ENCODE data around the gene ZDHHC3. TPM values are rescaled to one million over a fixed set of nuclear protein-coding genes. Genes with fewer than 3 reads are reported as not detected.
"Not testable (repeated sequence)": the region's sequence is repeated elsewhere in the genome, so short reads cannot be mapped to it uniquely, and the experiment has no call there.

The ZDHHC3 gene
- total RNA-seq, 5 donors from 2014 or later (not counting 1 experiment from before 2014, with no cell fraction given), result 38.8 to 53.9 (median 44.5) TPM

- no peak for ATAC-seq (replicated peaks in 1 of 4)
- Histone ChIP-seq H3K9me3 (no peaks in the 10 kb centered on the region), H3K4me3 (ENCODE audit: control insufficient read depth in 1 of 2, extremely low read depth in 1 of 2, low read length in 1 of 2) (no peak overlapping the region), H3K4me1 (ENCODE audit: control insufficient read depth in 1 of 2, extremely low read depth in 1 of 2, insufficient read depth in 2 of 2, low read length in 2 of 2) (peaks cover 42 to 46% of the 10 kb centered on the region in 2 experiments), H3K27me3 (replicated peaks in 1 of 2; ENCODE audit: control insufficient read depth in 2 of 2, extremely low read depth in 1 of 2, insufficient read depth in 2 of 2, low read length in 1 of 2) (no peaks in the 10 kb centered on the region), H3K27ac (ENCODE audit: low read length) (no peak overlapping the region), H3K36me3 (ENCODE audit: control insufficient read depth in 2 of 2, extremely low read depth in 1 of 2, insufficient read depth in 1 of 2, low read length in 1 of 2) (peaks cover 7 to 31% of the 10 kb centered on the region in 2 donors)
- Mint-ChIP-seq H3K4me1 (peaks cover 76 to 83% (median 77%) of the 10 kb centered on the region in 3 donors), H3K9me3 (no peaks in the 10 kb centered on the region), H3K4me3 (no peak overlapping the region), H3K27me3 (no peaks in the 10 kb centered on the region), H3K36me3 (peaks cover 35% of the 10 kb centered on the region), H3K27ac (no peak overlapping the region)
- 94% methylated on average over 5 of the region's 6 CpGs for WGBS (ENCODE audit: insufficient coverage)
- ChIA-PET POLR2A (interaction anchor here in 1 of 2 donors (0.5 to 0.7 kb wide), 3 partner anchors 31 to 1584 kb away, joined by 3 to 4 read pairs (median 4); no protein-coding TSS in a partner anchor), CTCF (interaction anchor here in 1 of 2 donors (0.6 kb wide), 1 partner anchor 16 kb away, joined by 3 read pairs; no protein-coding TSS in a partner anchor)
- no peak for DNase-seq
Measured at GRCh38 chr3:44987332-44987731, 11.4 kb upstream of the ZDHHC3 start.

DNA sequence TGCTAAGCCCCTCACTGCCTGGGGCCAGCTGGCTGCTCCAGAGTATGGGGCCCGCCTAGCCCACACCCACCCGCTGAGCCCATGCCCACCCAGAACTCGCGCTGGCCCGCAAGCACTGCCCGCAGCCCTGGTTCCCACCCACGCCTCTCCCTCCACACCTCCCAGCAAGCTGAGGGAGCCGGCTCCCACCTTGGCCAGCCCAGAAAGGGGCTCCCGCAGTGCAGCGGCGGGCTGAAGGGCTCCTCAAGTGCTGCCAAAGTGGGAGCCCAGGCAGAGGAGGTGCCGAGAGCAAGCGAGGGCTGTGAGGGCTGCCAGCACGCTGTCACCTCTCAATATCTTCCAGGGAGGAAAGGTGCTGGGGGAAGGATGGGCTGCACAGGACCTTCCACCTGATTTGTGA is 10.4 kb upstream of the ZDHHC3 start:
- POLR2A ChIA-PET, result interaction anchor here in 1 of 2 donors (0.6 kb wide), 1 partner anchor 735 kb away, joined by 6 read pairs; no protein-coding TSS in a partner anchor
- H3K27ac Mint-ChIP-seq; H3K27ac ChIP-seq (ENCODE audit: low read length); DNase-seq; H3K4me3 Mint-ChIP-seq; H3K4me3 ChIP-seq (ENCODE audit: control insufficient read depth in 1 of 2, extremely low read depth in 1 of 2, low read length in 1 of 2); ATAC-seq (replicated peaks in 1 of 4); H3K27me3 Mint-ChIP-seq; H3K27me3 ChIP-seq (replicated peaks in 1 of 2; ENCODE audit: control insufficient read depth in 2 of 2, extremely low read depth in 1 of 2, insufficient read depth in 2 of 2, low read length in 1 of 2); H3K9me3 Mint-ChIP-seq; H3K9me3 ChIP-seq: not testable (repeated sequence)
- 100% methylated on average over 1 of the region's 14 CpGs for WGBS (ENCODE audit: insufficient coverage)
- H3K4me1 ChIP-seq (ENCODE audit: control insufficient read depth in 1 of 2, extremely low read depth in 1 of 2, insufficient read depth in 2 of 2, low read length in 2 of 2), result peaks cover 47 to 48% of the 10 kb centered on the region in 2 experiments
- peaks cover 7 to 25% of the 10 kb centered on the region in 2 donors for H3K36me3 ChIP-seq (ENCODE audit: control insufficient read depth in 2 of 2, extremely low read depth in 1 of 2, insufficient read depth in 1 of 2, low read length in 1 of 2)
- CTCF ChIA-PET, result interaction anchor here (0.6 to 0.7 kb wide), 2 partner anchors 178 to 181 kb away, joined by 4 to 8 read pairs; no protein-coding TSS in a partner anchor
- Mint-ChIP-seq H3K36me3 (peaks cover 30% of the 10 kb centered on the region), H3K4me1 (peaks cover 76 to 83% (median 77%) of the 10 kb centered on the region in 3 donors)

DNA sequence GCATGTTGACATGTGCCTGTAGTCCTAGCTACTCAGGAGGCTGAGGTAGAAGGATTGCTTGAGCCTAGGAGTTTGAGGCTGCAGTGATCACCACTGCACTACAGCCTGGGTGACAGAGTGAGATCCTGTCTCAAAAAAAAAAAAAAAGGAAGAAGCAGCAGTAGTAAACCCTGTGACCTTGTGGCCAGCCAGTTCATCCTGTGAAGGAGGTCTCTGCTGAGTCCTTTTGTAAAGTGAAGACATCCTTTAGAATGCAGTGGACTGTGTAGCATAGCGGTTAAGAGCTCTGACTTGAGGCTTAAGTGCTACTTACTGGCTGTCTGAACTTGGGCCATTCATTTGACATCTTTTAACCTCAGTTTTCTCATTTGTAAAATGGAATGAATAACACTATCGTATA is 8.4 kb upstream of the ZDHHC3 start:
- Mint-ChIP-seq H3K27me3 (no peaks in the 10 kb centered on the region), H3K36me3 (peaks cover 16% of the 10 kb centered on the region), H3K27ac (no peak overlapping the region), H3K9me3 (no peaks in the 10 kb centered on the region), H3K4me1 (peaks cover 74 to 84% (median 77%) of the 10 kb centered on the region in 3 donors), H3K4me3 (peak overlapping the region in 1 of 3 donors; percentile 10)
- POLR2A ChIA-PET, result interaction anchor here (0.5 to 1.0 kb wide), 3 partner anchors 9 to 21 kb away, joined by 3 to 4 read pairs (median 4); partner anchors contain the start of genes EXOSC7 (in 1 of the 2) and ZDHHC3 (in 1 of the 2)
- DNase-seq, result peak in 2 of 35 experiments; percentile 7 to 12
- ATAC-seq (replicated peaks in 1 of 4), result peak in 3 of 4 experiments; percentile 28 to 42 (median 33)
- no CpG with 5 or more reads among the region's 2 CpGs for WGBS (ENCODE audit: insufficient coverage)
- H3K9me3 ChIP-seq, result no peaks in the 10 kb centered on the region
- H3K27ac ChIP-seq (ENCODE audit: low read length), result no peak overlapping the region
- no peak overlapping the region for H3K4me3 ChIP-seq (ENCODE audit: control insufficient read depth in 1 of 2, extremely low read depth in 1 of 2, low read length in 1 of 2)
- CTCF ChIA-PET, result interaction anchor here in 1 of 2 donors (0.5 to 0.7 kb wide), 2 partner anchors 21 to 713 kb away, joined by 3 read pairs; no protein-coding TSS in a partner anchor
- H3K4me1 ChIP-seq (ENCODE audit: control insufficient read depth in 1 of 2, extremely low read depth in 1 of 2, insufficient read depth in 2 of 2, low read length in 2 of 2), result peaks cover 49 to 53% of the 10 kb centered on the region in 2 experiments
- H3K27me3 ChIP-seq (replicated peaks in 1 of 2; ENCODE audit: control insufficient read depth in 2 of 2, extremely low read depth in 1 of 2, insufficient read depth in 2 of 2, low read length in 1 of 2), result no peaks in the 10 kb centered on the region
- H3K36me3 ChIP-seq (ENCODE audit: control insufficient read depth in 2 of 2, extremely low read depth in 1 of 2, insufficient read depth in 1 of 2, low read length in 1 of 2), result peaks cover 4 to 7% of the 10 kb centered on the region in 2 donors

DNA sequence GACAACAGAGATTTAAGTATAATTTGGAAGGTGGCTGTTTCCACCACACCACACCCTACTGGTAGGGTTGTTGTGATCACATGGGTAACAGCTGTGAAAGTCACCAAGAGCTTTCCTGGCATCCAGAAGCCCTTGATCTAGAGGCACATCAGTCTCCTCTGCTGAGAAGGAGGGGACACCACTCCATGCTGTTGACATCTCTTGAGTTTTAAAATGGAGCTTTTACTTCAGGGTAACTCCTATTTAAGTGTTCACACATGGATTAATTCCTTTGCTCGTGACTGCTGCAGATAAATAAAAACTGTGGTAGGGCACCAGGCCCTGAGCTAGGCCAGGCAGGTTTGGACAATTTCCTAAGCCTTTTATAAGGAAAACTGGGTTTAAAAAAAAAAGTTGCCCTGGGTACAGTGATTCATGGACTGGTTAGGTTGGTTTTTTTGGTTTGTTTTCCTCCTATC is 7.5 kb upstream of the ZDHHC3 start:
- CTCF ChIA-PET, result interaction anchor here (0.5 to 1.5 kb wide), 3 partner anchors 9 to 676 kb away, joined by 3 to 7 read pairs (median 3); no protein-coding TSS in a partner anchor
- DNase-seq (no peak), ATAC-seq (replicated peaks in 1 of 4) (peak in 1 of 4 experiments; percentile 28)
- WGBS (ENCODE audit: insufficient coverage), result 100% methylated on average over 1 of the region's 1 CpG
- Mint-ChIP-seq H3K4me3 (peak overlapping the region in 1 of 3 donors; percentile 10), H3K36me3 (peaks cover 11% of the 10 kb centered on the region), H3K27ac (no peak overlapping the region), H3K4me1 (peaks cover 81 to 84% (median 82%) of the 10 kb centered on the region in 3 donors), H3K27me3 (no peaks in the 10 kb centered on the region), H3K9me3 (no peaks in the 10 kb centered on the region)
- Histone ChIP-seq H3K4me3 (ENCODE audit: control insufficient read depth in 1 of 2, extremely low read depth in 1 of 2, low read length in 1 of 2) (no peak overlapping the region), H3K27me3 (replicated peaks in 1 of 2; ENCODE audit: control insufficient read depth in 2 of 2, extremely low read depth in 1 of 2, insufficient read depth in 2 of 2, low read length in 1 of 2) (no peaks in the 10 kb centered on the region), H3K9me3 (no peaks in the 10 kb centered on the region), H3K27ac (ENCODE audit: low read length) (no peak overlapping the region), H3K4me1 (ENCODE audit: control insufficient read depth in 1 of 2, extremely low read depth in 1 of 2, insufficient read depth in 2 of 2, low read length in 2 of 2) (peaks cover 49 to 55% of the 10 kb centered on the region in 2 experiments), H3K36me3 (ENCODE audit: control insufficient read depth in 2 of 2, extremely low read depth in 1 of 2, insufficient read depth in 1 of 2, low read length in 1 of 2) (peaks cover 3 to 4% of the 10 kb centered on the region in 2 donors)
- POLR2A ChIA-PET, result interaction anchor here in 1 of 2 donors (0.7 to 1.0 kb wide), 3 partner anchors 22 to 1745 kb away, joined by 4 to 6 read pairs (median 4); no protein-coding TSS in a partner anchor

GRCh38 chr3:44982817-44983216 is 6.8 kb upstream of the ZDHHC3 start:
- peaks cover 81 to 84% (median 83%) of the 10 kb centered on the region in 3 donors for H3K4me1 Mint-ChIP-seq
- ChIA-PET POLR2A (no interaction called here), CTCF (interaction anchor here in 1 of 2 donors (1.5 kb wide), 1 partner anchor 9 kb away, joined by 3 read pairs; no protein-coding TSS in a partner anchor)
- H3K4me3 ChIP-seq (ENCODE audit: control insufficient read depth in 1 of 2, extremely low read depth in 1 of 2, low read length in 1 of 2), result no peak overlapping the region
- DNase-seq (no peak), ATAC-seq (replicated peaks in 1 of 4) (no peak)
- peaks cover 49 to 57% of the 10 kb centered on the region in 2 experiments for H3K4me1 ChIP-seq (ENCODE audit: control insufficient read depth in 1 of 2, extremely low read depth in 1 of 2, insufficient read depth in 2 of 2, low read length in 2 of 2)
- no peaks in the 10 kb centered on the region for H3K9me3 ChIP-seq
- no peaks in the 10 kb centered on the region for H3K9me3 Mint-ChIP-seq
- H3K4me3 Mint-ChIP-seq, result no peak overlapping the region
- H3K36me3 Mint-ChIP-seq, result peaks cover 11% of the 10 kb centered on the region
- H3K27me3 ChIP-seq (replicated peaks in 1 of 2; ENCODE audit: control insufficient read depth in 2 of 2, extremely low read depth in 1 of 2, insufficient read depth in 2 of 2, low read length in 1 of 2), result no peaks in the 10 kb centered on the region
- WGBS (ENCODE audit: insufficient coverage), result no CpG with 5 or more reads among the region's 3 CpGs
- H3K27ac Mint-ChIP-seq, result no peak overlapping the region
- peaks cover 0 to 4% of the 10 kb centered on the region in 2 donors for H3K36me3 ChIP-seq (ENCODE audit: control insufficient read depth in 2 of 2, extremely low read depth in 1 of 2, insufficient read depth in 1 of 2, low read length in 1 of 2)
- H3K27ac ChIP-seq (ENCODE audit: low read length), result no peak overlapping the region
- no peaks in the 10 kb centered on the region for H3K27me3 Mint-ChIP-seq

DNA sequence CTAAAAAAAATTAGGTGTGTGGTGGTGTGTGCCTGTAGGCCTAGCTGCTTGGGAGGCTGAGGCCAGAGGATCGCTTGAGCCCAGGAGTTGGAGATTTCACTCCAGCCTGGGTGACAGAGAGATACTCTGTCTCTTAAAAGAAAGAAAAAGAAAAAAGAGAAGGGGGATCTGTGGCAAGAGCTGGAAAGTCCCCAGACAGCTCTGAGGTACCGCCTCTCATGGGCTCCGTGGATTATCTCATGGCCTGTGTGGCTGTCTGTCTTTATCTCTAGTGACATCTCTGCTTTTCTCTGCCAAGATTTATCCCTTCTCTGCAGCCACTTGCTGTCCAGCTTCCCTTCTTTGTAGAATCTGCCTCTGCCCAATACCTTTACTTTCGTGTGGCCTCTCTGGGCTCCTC is 5.8 kb upstream of the ZDHHC3 start:
- Histone ChIP-seq H3K36me3 (ENCODE audit: control insufficient read depth in 2 of 2, extremely low read depth in 1 of 2, insufficient read depth in 1 of 2, low read length in 1 of 2) (peaks cover 0 to 4% of the 10 kb centered on the region in 2 donors), H3K27me3 (replicated peaks in 1 of 2; ENCODE audit: control insufficient read depth in 2 of 2, extremely low read depth in 1 of 2, insufficient read depth in 2 of 2, low read length in 1 of 2) (no peaks in the 10 kb centered on the region), H3K4me3 (ENCODE audit: control insufficient read depth in 1 of 2, extremely low read depth in 1 of 2, low read length in 1 of 2) (no peak overlapping the region), H3K4me1 (ENCODE audit: control insufficient read depth in 1 of 2, extremely low read depth in 1 of 2, insufficient read depth in 2 of 2, low read length in 2 of 2) (peaks cover 45 to 66% of the 10 kb centered on the region in 2 experiments), H3K27ac (ENCODE audit: low read length) (no peak overlapping the region), H3K9me3 (no peaks in the 10 kb centered on the region)
- DNase-seq (peak in 4 of 35 experiments; percentile 9 to 59 (median 12)), ATAC-seq (replicated peaks in 1 of 4) (peak in 2 of 4 experiments; percentile 41 to 92)
- H3K27me3 Mint-ChIP-seq, result no peaks in the 10 kb centered on the region
- no peaks in the 10 kb centered on the region for H3K9me3 Mint-ChIP-seq
- POLR2A ChIA-PET, result no interaction called here
- WGBS (ENCODE audit: insufficient coverage), result 50% methylated on average over 1 of the region's 4 CpGs
- CTCF ChIA-PET, result no interaction called here
- H3K27ac Mint-ChIP-seq, result peak overlapping the region in 1 of 2 donors; percentile 24
- H3K4me1 Mint-ChIP-seq, result peaks cover 80 to 84% (median 83%) of the 10 kb centered on the region in 3 donors
- H3K4me3 Mint-ChIP-seq, result peak overlapping the region in 1 of 3 donors; percentile 29
- H3K36me3 Mint-ChIP-seq, result peaks cover 11% of the 10 kb centered on the region

Data from T-cell (primary cell).